Glutamatergic neuron (in vitro differentiated cells): ENCODE data around the gene CNTN6. TPM values are rescaled to one million over a fixed set of nuclear protein-coding genes. Genes with fewer than 3 reads are reported as not detected.

Experiments used
- DNase-seq: peaks from one replicate; pipeline ENCODE4 v3.0.0; 2022
- H3K27ac Mint-ChIP-seq: one replicate; pipeline ENCODE4 v1.8.0; 2020; ENCODE audit warnings: mild to moderate bottlenecking, mixed read lengths, inconsistent platforms; ENCODE audit not compliant: unreplicated experiment
- H3K27me3 Mint-ChIP-seq: one replicate; pipeline ENCODE4 v1.8.0; 2020; ENCODE audit warnings: mild to moderate bottlenecking, moderate library complexity, mixed read lengths, inconsistent platforms; ENCODE audit not compliant: unreplicated experiment
- H3K36me3 Mint-ChIP-seq: one replicate; pipeline ENCODE4 v1.8.0; 2020; ENCODE audit warnings: mild to moderate bottlenecking, mixed read lengths, inconsistent platforms; ENCODE audit not compliant: unreplicated experiment
- H3K4me1 Mint-ChIP-seq: one replicate; pipeline ENCODE4 v1.8.0; 2020; ENCODE audit warnings: mild to moderate bottlenecking, low read depth, mixed read lengths, inconsistent platforms; ENCODE audit not compliant: unreplicated experiment
- H3K4me3 Mint-ChIP-seq: one replicate; pipeline ENCODE4 v1.8.0; 2020; ENCODE audit warnings: mild to moderate bottlenecking, mixed read lengths, inconsistent platforms; ENCODE audit not compliant: unreplicated experiment
- H3K9me3 Mint-ChIP-seq: one replicate; pipeline ENCODE4 v1.8.0; 2020; ENCODE audit warnings: mild to moderate bottlenecking, moderate library complexity, mixed read lengths, inconsistent platforms; ENCODE audit not compliant: unreplicated experiment
- CTCF ChIP-seq: fragments of 200-600 bp; sonication (generic); IDR thresholded peaks from one replicate; pipeline ENCODE4 v1.5.0; 2021; ENCODE audit not compliant: partially characterized antibody, unreplicated experiment
- total RNA-seq: library from RNA; stranded (reverse); fragmentation: NEBNext Ultra II Directional; extraction: Animal tissue kit (Norgen Biotek cat#: 25700); gene quantifications from one replicate; pipeline ENCODE4 v1.2.1, GENCODE V29; 2021; ENCODE audit not compliant: unreplicated experiment

The CNTN6 gene
- total RNA-seq, 1 donor from 2014 or later = 23.2 TPM

DNA sequence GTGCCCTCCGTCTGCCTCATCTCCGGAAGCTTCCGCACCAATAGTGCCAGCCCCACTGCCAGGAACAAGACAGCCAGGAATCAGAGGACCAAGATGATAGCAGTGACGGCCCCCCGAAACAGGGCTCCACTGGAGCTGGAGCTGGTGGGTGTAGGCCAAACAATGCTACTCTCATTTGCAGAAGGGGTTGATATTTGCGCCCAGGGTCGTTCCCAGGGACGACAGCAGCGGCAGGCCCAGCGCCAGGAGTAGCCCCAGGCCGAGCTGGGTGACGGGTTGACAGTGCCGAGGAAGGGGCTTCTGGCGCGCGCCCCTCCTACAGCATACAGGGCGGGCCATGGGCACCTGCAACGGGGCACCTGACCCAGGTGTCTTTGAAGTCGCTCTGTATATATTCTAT, 301.4 kb downstream of the CNTN6 start:
- no peak for DNase-seq
- Mint-ChIP-seq H3K4me3 (no peak overlapping the region), H3K4me1 (no peaks in the 10 kb centered on the region), H3K27ac (no peak overlapping the region), H3K9me3 (peaks cover 2% of the 10 kb centered on the region), H3K27me3 (no peaks in the 10 kb centered on the region), H3K36me3 (no peaks in the 10 kb centered on the region)
- no peak for TF ChIP-seq CTCF

DNA sequence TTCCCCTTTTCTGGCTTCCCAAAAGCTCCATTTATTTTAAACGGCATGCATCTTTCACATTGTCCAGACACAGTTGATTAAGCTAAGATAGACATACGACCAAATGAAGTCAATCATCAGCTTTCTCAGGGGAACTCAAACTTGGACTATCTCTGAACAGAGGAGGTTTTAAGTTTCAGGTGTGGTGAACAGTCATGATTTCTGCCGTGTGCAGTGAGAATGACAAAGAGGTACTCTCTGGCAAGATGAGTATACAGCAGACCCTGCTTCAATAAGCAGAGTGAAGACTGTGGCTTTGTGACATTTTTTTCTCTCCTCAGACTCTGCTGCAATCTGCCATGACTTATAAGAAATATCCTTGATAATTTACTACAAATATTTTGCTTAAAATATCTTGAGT, 307.7 kb downstream of the CNTN6 start:
- Mint-ChIP-seq H3K9me3 (no peaks in the 10 kb centered on the region), H3K27ac (no peak overlapping the region), H3K4me3 (no peak overlapping the region), H3K36me3 (no peaks in the 10 kb centered on the region), H3K4me1 (no peaks in the 10 kb centered on the region), H3K27me3 (no peaks in the 10 kb centered on the region)
- no peak for DNase-seq
- TF ChIP-seq CTCF = no peak

GRCh38 chr3:1404270-1404962, 311.6 kb downstream of the CNTN6 start:
- H3K4me3 Mint-ChIP-seq = no peak overlapping the region
- DNase-seq = no peak
- no peak overlapping the region for H3K27ac Mint-ChIP-seq
- H3K9me3 Mint-ChIP-seq = no peaks in the 10 kb centered on the region
- H3K27me3 Mint-ChIP-seq = peaks cover 2% of the 10 kb centered on the region
- no peaks in the 10 kb centered on the region for H3K4me1 Mint-ChIP-seq
- no peak for TF ChIP-seq CTCF
- H3K36me3 Mint-ChIP-seq = no peaks in the 10 kb centered on the region

DNA sequence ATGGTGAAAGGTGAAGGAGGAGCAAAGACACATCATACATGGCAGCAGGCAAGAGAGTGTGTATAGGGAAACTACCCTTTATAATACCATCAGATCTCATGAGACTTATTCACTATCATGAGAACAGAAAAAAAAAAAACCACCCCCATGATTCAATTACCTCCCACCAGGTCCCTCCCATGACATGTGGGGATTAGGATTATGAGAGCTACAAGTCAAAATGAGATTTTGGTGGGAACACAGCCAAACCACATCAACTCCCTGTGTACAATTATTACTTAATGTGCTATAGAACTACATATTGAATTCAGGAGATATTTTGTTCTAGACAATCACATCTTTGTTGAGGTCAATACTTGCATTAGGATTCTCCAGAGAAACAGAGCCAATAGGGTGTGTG, 313.4 kb downstream of the CNTN6 start:
- no peak overlapping the region for H3K27ac Mint-ChIP-seq
- peaks cover 2% of the 10 kb centered on the region for H3K27me3 Mint-ChIP-seq
- DNase-seq = no peak
- no peaks in the 10 kb centered on the region for H3K9me3 Mint-ChIP-seq
- no peaks in the 10 kb centered on the region for H3K36me3 Mint-ChIP-seq
- H3K4me1 Mint-ChIP-seq = no peaks in the 10 kb centered on the region
- no peak for TF ChIP-seq CTCF
- H3K4me3 Mint-ChIP-seq = no peak overlapping the region

DNA sequence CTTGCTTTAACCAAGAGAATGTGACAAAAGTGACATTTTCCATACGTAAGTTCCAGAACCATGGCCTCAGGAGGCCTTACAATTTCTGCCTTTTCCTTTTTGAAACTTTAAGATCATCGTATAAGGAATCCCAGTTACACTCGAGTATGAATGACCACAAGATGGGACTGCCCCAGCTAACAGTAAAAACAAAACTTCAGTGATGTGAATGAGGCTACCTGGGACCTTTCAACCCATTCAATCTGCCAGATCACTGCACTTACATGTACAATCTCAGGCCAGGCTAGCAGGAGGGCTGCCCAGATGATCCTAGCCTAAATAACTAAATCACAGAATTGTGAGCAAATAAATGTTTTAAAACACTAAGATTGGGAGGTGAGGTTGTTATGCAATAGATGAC, 328.8 kb downstream of the CNTN6 start:
- H3K36me3 Mint-ChIP-seq = no peaks in the 10 kb centered on the region
- no peak overlapping the region for H3K27ac Mint-ChIP-seq
- no peaks in the 10 kb centered on the region for H3K4me1 Mint-ChIP-seq
- DNase-seq = no peak
- no peak for TF ChIP-seq CTCF
- no peaks in the 10 kb centered on the region for H3K27me3 Mint-ChIP-seq
- no peak overlapping the region for H3K4me3 Mint-ChIP-seq
- no peaks in the 10 kb centered on the region for H3K9me3 Mint-ChIP-seq
